ENCODE data around the gene CAPN11.

- TF ChIP-seq EZH2 (IDR thresholded peaks at IDR 0.05; ENCODE audit: low read depth, unreplicated experiment) (no peak), CTCF (conservative IDR thresholded peaks at IDR 0.05; ENCODE audit: low read depth in 2 of 2) (no peak), ZNF114 (CRISPR knock-in tag; IDR thresholded peaks at IDR 0.05) (no peak), CREB1 (CRISPR knock-in tag; IDR thresholded peaks at IDR 0.05; ENCODE audit: low read depth) (peak; percentile 30; the same call in 1 of the 2 replicates), EZH2phosphoT487 (IDR thresholded peaks at IDR 0.05; ENCODE audit: unreplicated experiment) (no peak), POLR2AphosphoS5 (IDR thresholded peaks at IDR 0.05; ENCODE audit: low read depth) (peak; percentile 61)
Observed at GRCh38 chr6:44219053-44219814, 60.6 kb downstream of the CAPN11 start.

Data from GM23338 (cell line).